ENCODE measurements around the gene RAB7B.

DNA sequence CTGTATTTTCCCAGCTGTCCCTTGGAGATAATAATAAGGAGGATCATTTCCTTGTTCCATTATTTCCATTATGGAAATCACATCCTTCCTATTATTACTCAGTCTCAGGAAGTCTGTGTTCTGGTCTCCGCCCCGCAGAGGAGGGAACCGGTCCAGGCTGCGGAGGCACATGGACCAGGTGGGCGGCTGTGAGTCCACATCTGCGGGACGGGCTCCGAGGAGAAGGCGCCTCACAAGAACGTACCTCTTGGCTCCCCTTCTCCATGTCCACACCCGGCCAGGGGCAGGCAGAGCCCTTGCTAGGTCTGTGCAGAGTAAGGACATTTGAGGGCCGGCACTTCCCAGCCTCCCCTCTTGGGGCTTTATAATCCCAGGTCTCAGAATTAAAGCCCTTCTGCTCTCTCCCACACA is 14.6 kb downstream of the RAB7B start:
- TF ChIP-seq, protein P1, sequence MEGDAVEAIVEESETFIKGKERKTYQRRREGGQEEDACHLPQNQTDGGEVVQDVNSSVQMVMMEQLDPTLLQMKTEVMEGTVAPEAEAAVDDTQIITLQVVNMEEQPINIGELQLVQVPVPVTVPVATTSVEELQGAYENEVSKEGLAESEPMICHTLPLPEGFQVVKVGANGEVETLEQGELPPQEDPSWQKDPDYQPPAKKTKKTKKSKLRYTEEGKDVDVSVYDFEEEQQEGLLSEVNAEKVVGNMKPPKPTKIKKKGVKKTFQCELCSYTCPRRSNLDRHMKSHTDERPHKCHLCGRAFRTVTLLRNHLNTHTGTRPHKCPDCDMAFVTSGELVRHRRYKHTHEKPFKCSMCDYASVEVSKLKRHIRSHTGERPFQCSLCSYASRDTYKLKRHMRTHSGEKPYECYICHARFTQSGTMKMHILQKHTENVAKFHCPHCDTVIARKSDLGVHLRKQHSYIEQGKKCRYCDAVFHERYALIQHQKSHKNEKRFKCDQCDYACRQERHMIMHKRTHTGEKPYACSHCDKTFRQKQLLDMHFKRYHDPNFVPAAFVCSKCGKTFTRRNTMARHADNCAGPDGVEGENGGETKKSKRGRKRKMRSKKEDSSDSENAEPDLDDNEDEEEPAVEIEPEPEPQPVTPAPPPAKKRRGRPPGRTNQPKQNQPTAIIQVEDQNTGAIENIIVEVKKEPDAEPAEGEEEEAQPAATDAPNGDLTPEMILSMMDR (IDR thresholded peaks at IDR 0.05), result no peak
- TF ChIP-seq POLR2A (IDR thresholded peaks at IDR 0.05), result no peak
